ENCODE data around the gene EIF4E1B. TPM values are rescaled to one million over a fixed set of nuclear protein-coding genes. Genes with fewer than 3 reads are reported as not detected.

The EIF4E1B gene
- polyA plus RNA-seq, 2 of the 4 experiments (the other 2 are of a cell fraction) = not detected

GRCh38 chr5:176640616-176641015, 10.1 kb downstream of the EIF4E1B start (continued):
- TF ChIP-seq TFCP2L1 (CRISPR knock-in tag; IDR thresholded peaks at IDR 0.05) (no peak), CHD4 (IDR thresholded peaks at IDR 0.05; ENCODE audit: borderline replicate concordance) (no peak), KDM1A (IDR thresholded peaks at IDR 0.05; ENCODE audit: low read depth) (no peak), HOXB5 (CRISPR knock-in tag; IDR thresholded peaks at IDR 0.05) (no peak), CTCF (IDR thresholded peaks at IDR 0.05) (no peak), RCOR1 (IDR thresholded peaks at IDR 0.05; ENCODE audit: low read depth, low read length) (no peak)

GRCh38 chr5:176642675-176643490, 12.4 kb downstream of the EIF4E1B start:
- no peaks in the 10 kb centered on the region for H3K9me3 ChIP-seq
- no peak for FAIRE-seq
- no peak for TF ChIP-seq HDAC2 (IDR thresholded peaks at IDR 0.05)
- no peak for TF ChIP-seq REST (IDR thresholded peaks at IDR 0.05)
- TF ChIP-seq BCL3 (IDR thresholded peaks at IDR 0.05) = no peak
- TF ChIP-seq ELK1 (IDR thresholded peaks at IDR 0.05; ENCODE audit: low read depth, low read length) = no peak
- TF ChIP-seq CBX2 (IDR thresholded peaks at IDR 0.05; ENCODE audit: borderline replicate concordance, low read depth) = no peak
- no peak for TF ChIP-seq HES2 (IDR thresholded peaks at IDR 0.05)
- TF ChIP-seq USF2 (IDR thresholded peaks at IDR 0.05) = no peak
- no peak for TF ChIP-seq RNF2 (IDR thresholded peaks at IDR 0.05; ENCODE audit: borderline replicate concordance, low read depth)
- TF ChIP-seq E2F6 (IDR thresholded peaks at IDR 0.05; ENCODE audit: borderline replicate concordance, low read depth) = no peak
- TF ChIP-seq HEYL (CRISPR knock-in tag; IDR thresholded peaks at IDR 0.05) = no peak
- TF ChIP-seq RAD21 (conservative IDR thresholded peaks at IDR 0.05 in 1 of 2, IDR thresholded peaks at IDR 0.05 in 1 of 2) = no peak
- ChIA-PET POLR2A (no interaction called here), CTCF (interaction anchor here (1.6 kb wide), 1 partner anchor 227 kb away, joined by 5 read pairs; the partner anchor contains the start of gene CLTB)
- no peak overlapping the region for H3K4me2 ChIP-seq
- H3K4me1 ChIP-seq = peaks cover 6% of the 10 kb centered on the region; the same call in 2 of the 3 replicates
- no peak overlapping the region for H3K27ac ChIP-seq
- no peak overlapping the region for H3K4me3 ChIP-seq
- WGBS (ENCODE audit: missing lambda C conversion rate) = 66% methylated on average over 11 of the region's 15 CpGs
- no peak for DNase-seq (ENCODE audit: low read depth in 1 of 2, low spot score in 1 of 2)
- ATAC-seq = no peak
